ENCODE results near the gene ACKR4.

The ACKR4 gene

DNA sequence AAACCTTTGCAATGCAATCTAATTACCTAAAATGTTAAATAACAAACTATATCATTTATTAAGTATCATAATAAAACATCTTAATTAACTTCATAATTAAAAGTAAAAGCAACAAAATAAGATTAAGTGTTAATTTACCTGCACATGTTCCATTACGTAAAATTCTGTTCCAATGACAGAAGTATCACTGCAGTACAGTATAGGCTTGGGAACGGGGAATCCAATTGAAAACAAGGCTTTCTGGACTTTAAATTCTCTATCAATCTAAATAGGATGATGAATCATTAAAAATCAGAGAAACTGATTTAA, 45.4 kb downstream of the ACKR4 start:
- DNase-seq = no peak

- no peak for DNase-seq
These were observed 46.3 kb downstream of the ACKR4 start for GRCh38 chr3:132643366-132643765.

DNA sequence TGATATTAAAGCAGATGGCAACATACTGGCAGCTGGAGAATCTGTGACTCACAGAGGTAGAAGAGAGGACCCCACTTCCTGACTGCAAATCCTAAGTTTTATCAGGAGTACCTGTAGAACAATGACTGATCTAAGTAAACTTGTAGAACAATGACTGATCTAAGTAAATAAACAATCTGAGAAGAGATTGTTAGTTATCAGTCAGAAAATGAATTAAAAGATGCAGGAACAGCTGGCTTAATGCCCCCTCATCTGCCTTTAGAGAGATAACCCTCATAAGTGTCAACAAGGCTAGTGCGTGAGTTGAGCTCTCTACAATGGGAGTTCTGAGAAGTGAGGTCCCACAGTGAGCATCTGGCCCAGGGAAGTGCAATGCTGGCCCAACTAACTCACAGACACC, 48.0 kb downstream of the ACKR4 start:
- DNase-seq = no peak

GRCh38 chr3:132650153-132650552, 53.1 kb downstream of the ACKR4 start:
- DNase-seq = no peak
